Measurements from ENCODE around the gene OSBPL10. TPM values are rescaled to one million over a fixed set of nuclear protein-coding genes. Genes with fewer than 3 reads are reported as not detected.

OSBPL10 gene
- total and polyA plus RNA-seq, 2 donors (not counting 1 experiment from before 2014, with no cell fraction given) = 7.1 to 7.5 TPM

DNA sequence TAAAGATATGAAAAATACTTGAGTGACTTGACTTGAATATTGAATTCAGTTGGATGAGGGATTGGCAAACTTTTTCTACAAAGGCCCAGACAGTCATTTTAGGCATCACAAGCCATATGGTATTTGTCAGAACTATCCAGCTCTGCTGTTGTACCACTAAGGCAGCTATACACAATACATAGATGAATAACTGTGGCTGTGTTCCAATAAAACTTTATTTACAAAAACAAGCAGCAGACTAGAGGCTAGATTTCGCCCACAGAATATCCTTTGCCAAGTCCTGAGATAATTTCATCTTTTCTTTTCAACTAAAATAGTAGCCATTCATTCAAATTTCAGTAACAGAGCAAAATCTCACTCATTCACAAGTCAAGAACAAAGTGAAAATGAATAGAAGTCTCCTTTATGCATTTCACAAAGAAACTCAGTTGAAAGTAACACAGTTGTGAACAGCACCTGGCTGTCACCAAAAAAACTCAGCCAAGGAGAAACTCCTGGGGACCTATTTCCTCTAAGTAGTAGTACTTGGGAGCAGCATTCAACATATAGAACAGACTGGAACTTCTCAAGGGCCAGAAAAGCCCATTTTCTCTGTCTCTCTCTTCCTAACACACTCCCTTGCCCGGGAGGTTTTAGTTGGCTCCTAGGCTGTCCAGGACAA is 56.3 kb downstream of the OSBPL10 start:
- Histone ChIP-seq H3K79me2 (ENCODE audit: control insufficient read depth, insufficient read depth, low read length) (no peaks in the 10 kb centered on the region), H3K9ac (ENCODE audit: insufficient read depth, low read length) (no peak overlapping the region), H3K27ac (ENCODE audit: insufficient read depth, low read length) (no peak overlapping the region), H3K9me3 (ENCODE audit: control insufficient read depth, insufficient read depth, low read depth, low read length) (no peaks in the 10 kb centered on the region), H3K4me3 (replicated peaks in 1 of 4; ENCODE audit: control extremely low read depth in 1 of 4, insufficient read depth in 1 of 4, low read depth in 3 of 4, low read length in 4 of 4) (no peak overlapping the region), H3K4me1 (ENCODE audit: control insufficient read depth, extremely low read depth, insufficient read depth, low read length) (no peaks in the 10 kb centered on the region), H4K20me1 (ENCODE audit: control insufficient read depth, extremely low read depth, insufficient read depth, low read length) (no peaks in the 10 kb centered on the region), H3K4me2 (ENCODE audit: extremely low read depth, insufficient read depth, low read length) (no peak overlapping the region), H2AFZ (ENCODE audit: low read length) (no peak overlapping the region), H3K27me3 (ENCODE audit: control insufficient read depth, insufficient read depth, low read length) (no peaks in the 10 kb centered on the region), H3K36me3 (ENCODE audit: control insufficient read depth, insufficient read depth, low read length) (no peaks in the 10 kb centered on the region)
- TF ChIP-seq EZH2 (IDR thresholded peaks at IDR 0.05; ENCODE audit: low read length, missing control alignments) = no peak
- TF ChIP-seq, protein P1, sequence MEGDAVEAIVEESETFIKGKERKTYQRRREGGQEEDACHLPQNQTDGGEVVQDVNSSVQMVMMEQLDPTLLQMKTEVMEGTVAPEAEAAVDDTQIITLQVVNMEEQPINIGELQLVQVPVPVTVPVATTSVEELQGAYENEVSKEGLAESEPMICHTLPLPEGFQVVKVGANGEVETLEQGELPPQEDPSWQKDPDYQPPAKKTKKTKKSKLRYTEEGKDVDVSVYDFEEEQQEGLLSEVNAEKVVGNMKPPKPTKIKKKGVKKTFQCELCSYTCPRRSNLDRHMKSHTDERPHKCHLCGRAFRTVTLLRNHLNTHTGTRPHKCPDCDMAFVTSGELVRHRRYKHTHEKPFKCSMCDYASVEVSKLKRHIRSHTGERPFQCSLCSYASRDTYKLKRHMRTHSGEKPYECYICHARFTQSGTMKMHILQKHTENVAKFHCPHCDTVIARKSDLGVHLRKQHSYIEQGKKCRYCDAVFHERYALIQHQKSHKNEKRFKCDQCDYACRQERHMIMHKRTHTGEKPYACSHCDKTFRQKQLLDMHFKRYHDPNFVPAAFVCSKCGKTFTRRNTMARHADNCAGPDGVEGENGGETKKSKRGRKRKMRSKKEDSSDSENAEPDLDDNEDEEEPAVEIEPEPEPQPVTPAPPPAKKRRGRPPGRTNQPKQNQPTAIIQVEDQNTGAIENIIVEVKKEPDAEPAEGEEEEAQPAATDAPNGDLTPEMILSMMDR (conservative IDR thresholded peaks at IDR 0.05 in 1 of 2, IDR thresholded peaks at IDR 0.05 in 1 of 2; ENCODE audit: low read depth in 1 of 2, low read length in 2 of 2) = no peak
- DNase-seq (ENCODE audit: low read depth in 2 of 2) = peak in 1 of 2 donors; percentile 20

DNA sequence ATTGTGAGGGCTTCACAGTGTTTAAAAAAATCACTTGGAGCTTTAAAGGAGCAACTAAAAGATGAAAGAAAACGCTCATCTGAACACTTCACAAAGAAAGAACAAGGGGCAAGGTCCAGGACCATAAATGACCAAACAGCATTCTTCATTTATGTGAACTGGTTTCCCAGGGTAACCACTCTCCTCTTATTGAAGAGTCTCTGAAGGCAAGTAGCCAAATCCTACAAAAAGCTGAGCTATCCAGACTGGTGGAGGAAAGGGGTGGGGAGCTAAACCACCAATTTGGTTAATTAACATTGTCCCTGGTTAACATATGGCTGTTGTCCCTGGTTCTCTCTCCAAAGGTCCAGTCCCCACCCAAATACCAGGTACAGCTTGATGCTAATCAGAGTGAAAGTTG is 58.1 kb downstream of the OSBPL10 start:
- Histone ChIP-seq H4K20me1 (ENCODE audit: control insufficient read depth, extremely low read depth, insufficient read depth, low read length) (no peaks in the 10 kb centered on the region), H3K4me2 (ENCODE audit: extremely low read depth, insufficient read depth, low read length) (no peak overlapping the region), H3K4me1 (ENCODE audit: control insufficient read depth, extremely low read depth, insufficient read depth, low read length) (no peaks in the 10 kb centered on the region), H2AFZ (ENCODE audit: low read length) (no peak overlapping the region), H3K9me3 (ENCODE audit: control insufficient read depth, insufficient read depth, low read depth, low read length) (no peaks in the 10 kb centered on the region), H3K9ac (ENCODE audit: insufficient read depth, low read length) (no peak overlapping the region), H3K36me3 (ENCODE audit: control insufficient read depth, insufficient read depth, low read length) (no peaks in the 10 kb centered on the region), H3K4me3 (replicated peaks in 1 of 4; ENCODE audit: control extremely low read depth in 1 of 4, insufficient read depth in 1 of 4, low read depth in 3 of 4, low read length in 4 of 4) (no peak overlapping the region), H3K27me3 (ENCODE audit: control insufficient read depth, insufficient read depth, low read length) (no peaks in the 10 kb centered on the region), H3K27ac (ENCODE audit: insufficient read depth, low read length) (no peak overlapping the region), H3K79me2 (ENCODE audit: control insufficient read depth, insufficient read depth, low read length) (no peaks in the 10 kb centered on the region)
- no peak for TF ChIP-seq EZH2 (IDR thresholded peaks at IDR 0.05; ENCODE audit: low read length, missing control alignments)
- TF ChIP-seq, protein P1 (conservative IDR thresholded peaks at IDR 0.05 in 1 of 2, IDR thresholded peaks at IDR 0.05 in 1 of 2; ENCODE audit: low read depth in 1 of 2, low read length in 2 of 2) = no peak
- DNase-seq (ENCODE audit: low read depth in 2 of 2) = no peak

DNA sequence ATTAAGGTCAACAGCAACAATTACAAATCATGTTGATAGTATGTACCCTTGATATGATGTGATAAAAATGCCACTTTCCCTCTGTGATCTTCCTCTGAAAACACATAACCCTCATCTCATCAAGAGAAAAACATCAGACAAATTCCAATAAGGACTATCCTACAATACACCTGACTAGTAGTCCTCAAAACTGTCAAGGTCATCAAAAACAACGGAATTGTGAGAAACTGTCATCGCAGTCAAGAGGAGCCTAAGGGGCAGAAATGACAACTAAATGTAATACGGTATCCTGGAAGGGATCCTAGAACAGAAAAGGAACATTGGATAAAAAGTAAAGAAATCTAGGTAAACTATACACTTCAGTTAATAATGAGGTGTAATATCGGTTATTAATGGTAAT is 59.2 kb downstream of the OSBPL10 start:
- DNase-seq (ENCODE audit: low read depth in 2 of 2) = no peak
- no peak for TF ChIP-seq EZH2 (IDR thresholded peaks at IDR 0.05; ENCODE audit: low read length, missing control alignments)
- TF ChIP-seq, protein P1 (conservative IDR thresholded peaks at IDR 0.05 in 1 of 2, IDR thresholded peaks at IDR 0.05 in 1 of 2; ENCODE audit: low read depth in 1 of 2, low read length in 2 of 2) = no peak
- Histone ChIP-seq H3K27ac (ENCODE audit: insufficient read depth, low read length) (no peak overlapping the region), H3K9me3 (ENCODE audit: control insufficient read depth, insufficient read depth, low read depth, low read length) (no peaks in the 10 kb centered on the region), H3K9ac (ENCODE audit: insufficient read depth, low read length) (no peak overlapping the region), H3K4me3 (replicated peaks in 1 of 4; ENCODE audit: control extremely low read depth in 1 of 4, insufficient read depth in 1 of 4, low read depth in 3 of 4, low read length in 4 of 4) (no peak overlapping the region), H3K4me1 (ENCODE audit: control insufficient read depth, extremely low read depth, insufficient read depth, low read length) (no peaks in the 10 kb centered on the region), H2AFZ (ENCODE audit: low read length) (no peak overlapping the region), H3K27me3 (ENCODE audit: control insufficient read depth, insufficient read depth, low read length) (no peaks in the 10 kb centered on the region), H3K79me2 (ENCODE audit: control insufficient read depth, insufficient read depth, low read length) (no peaks in the 10 kb centered on the region), H4K20me1 (ENCODE audit: control insufficient read depth, extremely low read depth, insufficient read depth, low read length) (no peaks in the 10 kb centered on the region), H3K4me2 (ENCODE audit: extremely low read depth, insufficient read depth, low read length) (no peak overlapping the region), H3K36me3 (ENCODE audit: control insufficient read depth, insufficient read depth, low read length) (no peaks in the 10 kb centered on the region)

All from fibroblast of lung (primary cell).